SK-N-SH treated with all-trans-retinoic acid at 6 μM for 48 hours (cell line): ENCODE measurements around the gene SGMS2.

Experiments used
- ARNTL ChIP-seq: fragments of 450-650 bp; formaldehyde crosslinking; IDR thresholded peaks from 2 replicates; pipeline ENCODE4 v1.5.0; 2020; ENCODE audit warnings: low read depth, mild to moderate bottlenecking, moderate library complexity, borderline replicate concordance
- OSR1 ChIP-seq: fragments of 250-450 bp; sonication (Bioruptor Pico); IDR thresholded peaks from 2 replicates; pipeline ENCODE4 v1.8.0; 2022; ENCODE audit warnings: moderate library complexity, mild to moderate bottlenecking, inconsistent platforms
- PPARA ChIP-seq: fragments of 250-450 bp; sonication (Bioruptor Pico); IDR thresholded peaks from 2 replicates; pipeline ENCODE4 v1.5.0; 2020; ENCODE audit warnings: mild to moderate bottlenecking, borderline replicate concordance
- RARB ChIP-seq: fragments of 250-450 bp; sonication (Bioruptor Pico); IDR thresholded peaks from 2 replicates; pipeline ENCODE4 v1.8.0; 2021; ENCODE audit warnings: mild to moderate bottlenecking, moderate library complexity
- ZFP3 ChIP-seq: fragments of 250-450 bp; sonication (Bioruptor Pico); IDR thresholded peaks from 2 replicates; pipeline ENCODE4 v1.5.0; 2020; ENCODE audit warnings: mild to moderate bottlenecking, moderate library complexity
- ZFP30 ChIP-seq: fragments of 450-650 bp; formaldehyde crosslinking; IDR thresholded peaks from 2 replicates; pipeline ENCODE4 v1.5.0; 2022; ENCODE audit warnings: mild to moderate bottlenecking, moderate library complexity
- TF ChIP-seq, protein P1 (sequence below): fragments of 250-450 bp; sonication (Bioruptor Pico); IDR thresholded peaks from 2 replicates; pipeline ENCODE4 v1.5.1; 2020; ENCODE audit warnings: low read depth, mild to moderate bottlenecking, moderate library complexity
- TF ChIP-seq, protein P2 (sequence below): fragments of 250-450 bp; sonication (Bioruptor Pico); IDR thresholded peaks from 2 replicates; pipeline ENCODE4 v1.5.1; 2021; ENCODE audit warnings: mild to moderate bottlenecking, moderate library complexity

GRCh38 chr4:107799669-107800450 lies 24.9 kb upstream of the SGMS2 start:
- no peak for TF ChIP-seq PPARA (CRISPR knock-in tag)
- no peak for TF ChIP-seq ARNTL (CRISPR knock-in tag)
- no peak for TF ChIP-seq ZFP30 (CRISPR knock-in tag)
- TF ChIP-seq, protein P1, sequence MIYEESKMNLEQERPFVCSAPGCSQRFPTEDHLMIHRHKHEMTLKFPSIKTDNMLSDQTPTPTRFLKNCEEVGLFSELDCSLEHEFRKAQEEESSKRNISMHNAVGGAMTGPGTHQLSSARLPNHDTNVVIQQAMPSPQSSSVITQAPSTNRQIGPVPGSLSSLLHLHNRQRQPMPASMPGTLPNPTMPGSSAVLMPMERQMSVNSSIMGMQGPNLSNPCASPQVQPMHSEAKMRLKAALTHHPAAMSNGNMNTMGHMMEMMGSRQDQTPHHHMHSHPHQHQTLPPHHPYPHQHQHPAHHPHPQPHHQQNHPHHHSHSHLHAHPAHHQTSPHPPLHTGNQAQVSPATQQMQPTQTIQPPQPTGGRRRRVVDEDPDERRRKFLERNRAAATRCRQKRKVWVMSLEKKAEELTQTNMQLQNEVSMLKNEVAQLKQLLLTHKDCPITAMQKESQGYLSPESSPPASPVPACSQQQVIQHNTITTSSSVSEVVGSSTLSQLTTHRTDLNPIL (CRISPR knock-in tag), result no peak
- TF ChIP-seq ZFP3 (CRISPR knock-in tag), result no peak
- no peak for TF ChIP-seq OSR1 (CRISPR knock-in tag)
- no peak for TF ChIP-seq RARB
- TF ChIP-seq, protein P2, sequence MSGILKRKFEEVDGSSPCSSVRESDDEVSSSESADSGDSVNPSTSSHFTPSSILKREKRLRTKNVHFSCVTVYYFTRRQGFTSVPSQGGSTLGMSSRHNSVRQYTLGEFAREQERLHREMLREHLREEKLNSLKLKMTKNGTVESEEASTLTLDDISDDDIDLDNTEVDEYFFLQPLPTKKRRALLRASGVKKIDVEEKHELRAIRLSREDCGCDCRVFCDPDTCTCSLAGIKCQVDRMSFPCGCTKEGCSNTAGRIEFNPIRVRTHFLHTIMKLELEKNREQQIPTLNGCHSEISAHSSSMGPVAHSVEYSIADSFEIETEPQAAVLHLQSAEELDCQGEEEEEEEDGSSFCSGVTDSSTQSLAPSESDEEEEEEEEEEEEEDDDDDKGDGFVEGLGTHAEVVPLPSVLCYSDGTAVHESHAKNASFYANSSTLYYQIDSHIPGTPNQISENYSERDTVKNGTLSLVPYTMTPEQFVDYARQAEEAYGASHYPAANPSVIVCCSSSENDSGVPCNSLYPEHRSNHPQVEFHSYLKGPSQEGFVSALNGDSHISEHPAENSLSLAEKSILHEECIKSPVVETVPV (CRISPR knock-in tag), result no peak
